DOHH2 (cell line): ENCODE data around the gene FILIP1.

Experiments
- H3F3A ChIP-seq: fragments of 200-600 bp; sonication (generic), shearing (Covaris generic); 2 replicates; pipeline ENCODE4 v1.6.0; 2016; ENCODE audit warnings: antibody characterized with exemption, mild to moderate bottlenecking; ENCODE audit not compliant: control insufficient read depth, insufficient read depth
- H3K27ac ChIP-seq: fragments of 200-600 bp; sonication (generic); 2 replicates; pipeline ENCODE4 v1.5.1; 2014; ENCODE audit warnings: low read depth, mild to moderate bottlenecking, low read length, moderate library complexity
- H3K27me3 ChIP-seq: fragments of 200-600 bp; sonication (generic); 2 replicates; pipeline ENCODE4 v1.6.1; 2014; ENCODE audit warnings: mild to moderate bottlenecking, low read length, mixed read lengths; ENCODE audit not compliant: control insufficient read depth
- H3K36me3 ChIP-seq: fragments of 200-600 bp; sonication (generic); 2 replicates; pipeline ENCODE4 v1.6.1; 2014; ENCODE audit warnings: mild to moderate bottlenecking, low read length, moderate library complexity, mixed read lengths; ENCODE audit not compliant: control insufficient read depth
- H3K4me1 ChIP-seq: fragments of 200-600 bp; sonication (generic); 2 replicates; pipeline ENCODE4 v1.6.1; 2014; ENCODE audit warnings: mild to moderate bottlenecking, low read length, mixed read lengths; ENCODE audit not compliant: control insufficient read depth
- H3K4me2 ChIP-seq: fragments of 200-600 bp; sonication (generic); 2 replicates; pipeline ENCODE4 v1.6.0; 2014; ENCODE audit warnings: mild to moderate bottlenecking, low read length, moderate library complexity
- H3K4me3 ChIP-seq: fragments of 200-600 bp; sonication (generic); 2 replicates; pipeline ENCODE4 v1.5.1; 2014; ENCODE audit warnings: mild to moderate bottlenecking, low read length, mixed read lengths
- H3K79me2 ChIP-seq: fragments of 200-600 bp; sonication (generic); 2 replicates; pipeline ENCODE4 v1.6.1; 2014; ENCODE audit warnings: mild to moderate bottlenecking, low read length, mixed read lengths; ENCODE audit not compliant: control insufficient read depth
- H3K9me2 ChIP-seq: fragments of 200-600 bp; sonication (generic); replicated peaks from 2 replicates; pipeline ENCODE4 v1.6.1; 2014; ENCODE audit warnings: mild to moderate bottlenecking, low read length, mixed read lengths; ENCODE audit not compliant: control insufficient read depth
- H3K9me3 ChIP-seq: fragments of 200-600 bp; sonication (generic); 2 replicates; pipeline ENCODE4 v1.6.1; 2014; ENCODE audit warnings: antibody characterized with exemption, low read length, mixed read lengths; ENCODE audit not compliant: control insufficient read depth, insufficient read depth
- H4K20me1 ChIP-seq: fragments of 200-600 bp; sonication (generic); 2 replicates; pipeline ENCODE4 v1.6.0; 2014; ENCODE audit warnings: low read depth, mild to moderate bottlenecking, antibody characterized with exemption, low read length, moderate library complexity; ENCODE audit not compliant: control insufficient read depth, insufficient read depth
- EZH2phosphoT487 ChIP-seq: fragments of 200-600 bp; sonication (generic); IDR thresholded peaks from 2 replicates; pipeline ENCODE4 v1.6.1; 2017; ENCODE audit warnings: borderline replicate concordance, mild to moderate bottlenecking, antibody characterized with exemption, low read length, moderate library complexity, mixed read lengths
- TF ChIP-seq, protein P1 (sequence below): fragments of 200-600 bp; sonication (generic); IDR thresholded peaks from one replicate; pipeline ENCODE4 v1.5.1; 2014; ENCODE audit warnings: antibody characterized with exemption, mild to moderate bottlenecking, low read depth, low read length; ENCODE audit not compliant: poor library complexity, severe bottlenecking

FILIP1 gene

DNA sequence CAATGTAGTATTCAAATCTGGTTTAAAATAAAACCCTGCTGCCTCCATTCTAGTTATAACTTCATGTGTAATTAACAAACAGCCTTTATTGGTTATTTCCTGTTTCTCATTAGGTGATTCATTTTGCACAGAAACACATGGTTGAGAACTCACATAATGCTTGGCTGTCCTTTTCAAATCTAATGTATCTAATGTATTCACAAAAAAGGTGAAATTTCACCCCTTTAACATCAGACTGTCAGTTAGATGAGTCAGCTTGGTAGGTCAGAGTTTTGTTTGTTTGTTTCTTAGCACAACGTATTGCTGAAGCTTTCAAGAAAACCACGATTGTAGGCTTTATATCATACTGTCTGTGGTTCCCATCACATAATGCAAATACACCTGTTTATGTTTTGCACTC, 130.3 kb downstream of the FILIP1 start:
- H3F3A ChIP-seq, result no peaks in the 10 kb centered on the region
- no peaks in the 10 kb centered on the region for H3K9me3 ChIP-seq
- no peaks in the 10 kb centered on the region for H4K20me1 ChIP-seq
- H3K36me3 ChIP-seq, result no peaks in the 10 kb centered on the region
- peaks cover 6% of the 10 kb centered on the region; the same call in 1 of the 2 replicates for H3K27me3 ChIP-seq
- H3K4me3 ChIP-seq, result no peak overlapping the region
- no peaks in the 10 kb centered on the region for H3K9me2 ChIP-seq
- no peak for TF ChIP-seq EZH2phosphoT487
- TF ChIP-seq, protein P1, sequence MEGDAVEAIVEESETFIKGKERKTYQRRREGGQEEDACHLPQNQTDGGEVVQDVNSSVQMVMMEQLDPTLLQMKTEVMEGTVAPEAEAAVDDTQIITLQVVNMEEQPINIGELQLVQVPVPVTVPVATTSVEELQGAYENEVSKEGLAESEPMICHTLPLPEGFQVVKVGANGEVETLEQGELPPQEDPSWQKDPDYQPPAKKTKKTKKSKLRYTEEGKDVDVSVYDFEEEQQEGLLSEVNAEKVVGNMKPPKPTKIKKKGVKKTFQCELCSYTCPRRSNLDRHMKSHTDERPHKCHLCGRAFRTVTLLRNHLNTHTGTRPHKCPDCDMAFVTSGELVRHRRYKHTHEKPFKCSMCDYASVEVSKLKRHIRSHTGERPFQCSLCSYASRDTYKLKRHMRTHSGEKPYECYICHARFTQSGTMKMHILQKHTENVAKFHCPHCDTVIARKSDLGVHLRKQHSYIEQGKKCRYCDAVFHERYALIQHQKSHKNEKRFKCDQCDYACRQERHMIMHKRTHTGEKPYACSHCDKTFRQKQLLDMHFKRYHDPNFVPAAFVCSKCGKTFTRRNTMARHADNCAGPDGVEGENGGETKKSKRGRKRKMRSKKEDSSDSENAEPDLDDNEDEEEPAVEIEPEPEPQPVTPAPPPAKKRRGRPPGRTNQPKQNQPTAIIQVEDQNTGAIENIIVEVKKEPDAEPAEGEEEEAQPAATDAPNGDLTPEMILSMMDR, result no peak
- no peak overlapping the region for H3K27ac ChIP-seq
- H3K4me1 ChIP-seq, result no peaks in the 10 kb centered on the region
- H3K4me2 ChIP-seq, result no peak overlapping the region
- no peaks in the 10 kb centered on the region for H3K79me2 ChIP-seq

DNA sequence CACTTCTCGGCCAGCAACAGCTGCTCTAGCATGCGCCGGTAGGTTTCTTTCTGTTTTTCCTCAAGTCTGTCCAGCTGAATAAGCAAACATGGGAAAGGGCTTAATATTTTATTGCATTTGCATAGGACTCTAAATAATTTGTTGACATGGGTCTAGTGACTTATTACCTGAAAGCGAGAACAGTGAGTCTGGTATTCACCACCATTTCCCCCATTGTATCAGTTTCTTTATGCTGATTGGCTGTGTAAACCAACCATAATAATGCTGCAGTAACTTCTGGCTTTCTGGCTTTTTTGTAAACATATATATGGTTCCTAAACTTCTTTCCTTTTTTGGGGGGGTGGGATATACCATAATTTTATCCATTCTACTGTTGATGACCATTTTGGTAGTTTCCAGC, 140.0 kb downstream of the FILIP1 start:
- TF ChIP-seq, protein P1, result no peak
- no peak for TF ChIP-seq EZH2phosphoT487

DNA sequence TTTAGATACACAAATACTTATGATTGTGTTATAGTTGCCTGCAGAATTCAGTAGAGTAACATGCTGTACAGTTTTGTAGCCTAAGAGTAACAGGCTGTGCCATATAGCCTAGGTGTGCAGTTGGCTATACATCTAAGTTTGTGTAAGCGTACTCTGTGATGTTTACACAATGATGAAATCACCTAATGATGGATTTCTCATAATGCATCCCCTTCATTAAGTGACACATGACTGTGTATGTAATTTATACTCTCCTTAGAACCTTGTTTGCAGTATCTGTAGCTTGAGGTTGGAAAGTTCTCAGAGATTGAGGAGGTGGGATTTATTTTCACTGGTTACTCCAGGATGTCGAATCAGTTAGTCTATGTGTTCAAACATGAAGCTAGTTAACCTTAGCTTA, 142.0 kb downstream of the FILIP1 start:
- Histone ChIP-seq H3K9me3 (no peaks in the 10 kb centered on the region), H3K4me3 (no peak overlapping the region), H3K4me2 (no peak overlapping the region), H3K4me1 (no peaks in the 10 kb centered on the region), H3F3A (no peaks in the 10 kb centered on the region), H3K79me2 (no peaks in the 10 kb centered on the region), H3K36me3 (no peaks in the 10 kb centered on the region), H3K9me2 (no peaks in the 10 kb centered on the region), H3K27me3 (peaks cover 24% of the 10 kb centered on the region), H4K20me1 (no peaks in the 10 kb centered on the region), H3K27ac (no peak overlapping the region)
- TF ChIP-seq EZH2phosphoT487, result no peak
- TF ChIP-seq, protein P1, result no peak

More for the DNA sequence above, 140.0 kb downstream of the FILIP1 start:
- H3K27ac ChIP-seq, result no peak overlapping the region
- no peaks in the 10 kb centered on the region for H3K79me2 ChIP-seq
- H3K9me2 ChIP-seq, result no peaks in the 10 kb centered on the region
- no peaks in the 10 kb centered on the region for H3K36me3 ChIP-seq
- H3K9me3 ChIP-seq, result no peaks in the 10 kb centered on the region
- no peaks in the 10 kb centered on the region for H3K4me1 ChIP-seq
- H3K4me2 ChIP-seq, result no peak overlapping the region
- no peak overlapping the region for H3K4me3 ChIP-seq
- no peaks in the 10 kb centered on the region for H4K20me1 ChIP-seq
- no peaks in the 10 kb centered on the region for H3F3A ChIP-seq
- peaks cover 10% of the 10 kb centered on the region for H3K27me3 ChIP-seq

DNA sequence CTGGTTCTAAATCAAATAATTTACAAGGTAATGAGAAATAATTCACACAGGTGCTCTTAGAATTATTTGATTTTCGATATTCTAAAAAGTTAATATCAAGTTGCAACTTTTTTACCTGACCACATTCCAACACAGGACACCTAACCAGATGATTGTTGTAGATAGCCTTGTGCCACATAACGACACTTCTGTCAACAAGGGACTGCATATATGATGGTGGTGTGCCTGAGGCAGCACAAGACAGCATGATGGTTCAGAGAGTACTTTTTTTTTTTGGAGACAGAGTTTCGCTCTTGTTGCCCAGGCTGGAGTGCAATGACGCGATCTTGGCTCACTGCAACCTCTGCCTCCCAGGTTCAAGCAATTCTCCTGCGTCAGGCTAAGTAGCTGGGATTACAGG, 142.8 kb downstream of the FILIP1 start:
- Histone ChIP-seq H3K9me3 (no peaks in the 10 kb centered on the region), H3K36me3 (no peaks in the 10 kb centered on the region), H3K4me2 (no peak overlapping the region), H3K4me1 (no peaks in the 10 kb centered on the region), H3K79me2 (no peaks in the 10 kb centered on the region), H4K20me1 (no peaks in the 10 kb centered on the region), H3K4me3 (no peak overlapping the region), H3K27ac (no peak overlapping the region), H3F3A (no peaks in the 10 kb centered on the region), H3K27me3 (peaks cover 26% of the 10 kb centered on the region), H3K9me2 (no peaks in the 10 kb centered on the region)
- TF ChIP-seq, protein P1, result no peak
- no peak for TF ChIP-seq EZH2phosphoT487
